ENCODE measurements around the gene SLC9A4.
"Not testable (repeated sequence)": the region's sequence is repeated elsewhere in the genome, so short reads cannot be mapped to it uniquely, and the experiment has no call there.

The SLC9A4 gene

DNA sequence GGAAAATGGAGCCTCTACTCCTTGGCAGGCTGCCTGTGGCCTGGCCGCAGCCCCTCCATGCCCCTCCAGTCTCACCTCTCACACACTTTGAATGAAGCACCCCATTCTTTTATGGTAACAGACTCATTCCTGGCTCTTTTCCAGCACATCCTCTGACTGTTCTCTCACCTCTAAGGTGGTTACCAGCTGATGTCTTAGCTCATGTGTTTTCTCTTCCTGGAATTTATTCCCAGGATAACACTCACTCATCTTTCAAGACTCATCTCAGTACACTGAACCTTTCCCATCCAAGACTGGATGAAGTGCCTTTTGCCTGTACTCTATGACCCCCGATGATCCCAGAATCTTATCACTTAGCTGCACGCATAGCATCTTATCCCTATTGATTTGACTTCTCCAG, 50.6 kb downstream of the SLC9A4 start:
- no peak for DNase-seq (ENCODE audit: extremely low spot score, insufficient read length, low read depth)

GRCh38 chr2:102527086-102527485, 54.1 kb downstream of the SLC9A4 start:
- FAIRE-seq (no peak), DNase-seq (ENCODE audit: extremely low spot score, insufficient read length, low read depth) (no peak)

More for the DNA sequence above, 50.6 kb downstream of the SLC9A4 start:
- no peak for FAIRE-seq

GRCh38 chr2:102538491-102538890, 65.5 kb downstream of the SLC9A4 start:
- no peak for DNase-seq (ENCODE audit: extremely low spot score, insufficient read length, low read depth)
- FAIRE-seq: no peak

DNA sequence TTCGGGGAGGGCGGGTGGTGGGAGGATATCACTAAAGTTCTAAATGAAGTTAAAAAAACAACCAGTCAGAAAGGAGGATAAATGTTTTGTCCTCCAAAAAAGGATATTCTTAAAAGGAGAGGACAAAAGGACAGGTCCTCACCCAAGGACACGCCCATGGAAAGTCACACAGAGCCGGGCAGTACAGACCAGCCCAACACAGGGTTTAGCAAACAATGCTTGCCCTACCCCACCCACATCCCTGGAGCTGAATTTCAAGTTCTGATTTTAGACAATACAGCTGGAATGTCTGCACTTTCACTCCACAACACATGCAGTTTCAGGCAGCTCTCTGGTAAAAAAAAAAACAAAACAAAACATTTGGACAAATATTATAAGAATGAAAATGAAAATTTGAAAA, 67.9 kb downstream of the SLC9A4 start:
- DNase-seq (ENCODE audit: extremely low spot score, insufficient read length, low read depth) (no peak), FAIRE-seq (no peak)

DNA sequence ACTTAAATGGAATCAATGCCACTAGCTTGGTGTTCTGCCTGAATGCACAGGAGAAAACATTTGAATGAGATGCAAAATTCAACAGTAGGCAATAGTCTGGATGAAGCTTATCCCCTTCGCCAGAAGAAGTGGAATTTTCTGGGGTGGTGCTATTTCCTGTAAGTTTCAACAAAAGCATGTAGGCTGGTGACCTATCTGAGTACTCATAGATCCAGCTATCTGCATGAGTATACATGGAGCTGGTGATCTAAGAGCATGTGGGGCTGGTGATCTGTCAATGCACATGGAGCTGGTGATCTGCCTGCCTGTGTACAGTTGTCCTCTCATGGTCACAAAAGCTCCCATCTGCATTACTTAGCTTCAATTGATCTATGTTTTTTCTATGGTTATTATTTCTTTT, 71.2 kb downstream of the SLC9A4 start:
- DNase-seq (ENCODE audit: extremely low spot score, insufficient read length, low read depth): no peak
- no peak for FAIRE-seq

- no peak for FAIRE-seq
- no peak for DNase-seq (ENCODE audit: extremely low spot score, insufficient read length, low read depth)
Observed at GRCh38 chr2:102547462-102547861, 74.4 kb downstream of the SLC9A4 start.

- DNase-seq (ENCODE audit: extremely low spot score, insufficient read length, low read depth) (no peak), FAIRE-seq (no peak)
Observed at GRCh38 chr2:102549027-102549426, 76.0 kb downstream of the SLC9A4 start.

GRCh38 chr2:102550151-102550550, 77.1 kb downstream of the SLC9A4 start:
- FAIRE-seq (no peak), DNase-seq (ENCODE audit: extremely low spot score, insufficient read length, low read depth) (no peak)

DNA sequence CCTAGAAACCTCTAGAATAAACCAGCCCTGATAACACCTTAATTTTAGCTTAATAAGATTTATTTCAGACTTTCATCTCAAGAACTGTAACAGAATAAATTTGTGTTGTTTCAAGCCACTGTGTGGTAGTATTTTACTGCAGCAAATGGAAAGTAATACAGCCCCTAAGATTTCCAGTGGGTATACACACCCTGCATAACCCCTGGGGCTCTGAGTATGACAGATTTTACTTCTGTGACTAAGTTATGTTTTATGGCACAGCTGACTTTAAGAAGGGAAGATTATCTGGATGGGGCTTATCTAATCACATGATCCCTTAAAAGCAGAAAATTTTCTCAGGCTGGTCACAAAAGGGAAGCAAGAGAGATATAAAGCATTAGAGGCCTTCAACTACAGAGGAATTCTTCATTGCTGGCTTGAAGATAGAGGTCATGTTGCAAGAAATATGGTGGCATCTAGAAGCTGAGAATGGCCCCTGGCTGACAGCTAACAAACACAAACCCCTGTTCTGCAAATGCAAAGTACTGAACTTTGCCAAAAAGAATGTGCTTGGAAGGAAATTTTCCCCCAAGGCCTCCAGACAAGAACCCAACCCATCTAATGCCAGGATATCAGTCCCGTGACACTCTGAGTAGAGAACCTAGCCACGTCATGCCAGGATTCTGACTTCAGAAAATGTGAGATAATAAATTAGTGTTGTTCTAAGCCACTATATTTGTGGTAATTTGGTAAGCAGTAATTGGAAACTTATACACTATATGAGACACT, 78.5 kb downstream of the SLC9A4 start:
- FAIRE-seq: no peak
- DNase-seq (ENCODE audit: extremely low spot score, insufficient read length, low read depth): no peak

- no peak for DNase-seq (ENCODE audit: extremely low spot score, insufficient read length, low read depth)
- no peak for FAIRE-seq
Observed at GRCh38 chr2:102553601-102554000, 80.6 kb downstream of the SLC9A4 start.

DNA sequence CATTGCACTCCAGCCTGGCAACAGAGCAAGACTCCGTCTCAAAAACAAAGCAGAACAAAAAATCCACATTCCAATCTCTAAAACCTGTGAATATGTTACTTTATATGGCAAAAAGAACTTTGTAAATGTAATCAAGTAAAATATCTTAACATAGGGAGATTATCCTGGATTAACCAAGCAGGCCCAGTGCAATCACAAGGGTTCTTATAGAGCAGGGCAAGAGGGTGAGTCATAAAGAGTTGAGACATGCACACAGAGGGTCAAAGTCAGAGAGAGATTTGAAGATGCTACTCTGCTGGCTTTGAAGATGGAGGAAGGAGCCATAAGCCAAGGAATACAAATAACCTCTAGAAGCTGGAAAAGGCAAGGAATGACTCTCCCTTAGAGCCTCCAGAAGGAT, 85.4 kb downstream of the SLC9A4 start:
- DNase-seq (ENCODE audit: extremely low spot score, insufficient read length, low read depth): no peak
- no peak for FAIRE-seq

- not testable (repeated sequence) for FAIRE-seq
Observed at GRCh38 chr2:102562542-102562941, 89.5 kb downstream of the SLC9A4 start.

DNA sequence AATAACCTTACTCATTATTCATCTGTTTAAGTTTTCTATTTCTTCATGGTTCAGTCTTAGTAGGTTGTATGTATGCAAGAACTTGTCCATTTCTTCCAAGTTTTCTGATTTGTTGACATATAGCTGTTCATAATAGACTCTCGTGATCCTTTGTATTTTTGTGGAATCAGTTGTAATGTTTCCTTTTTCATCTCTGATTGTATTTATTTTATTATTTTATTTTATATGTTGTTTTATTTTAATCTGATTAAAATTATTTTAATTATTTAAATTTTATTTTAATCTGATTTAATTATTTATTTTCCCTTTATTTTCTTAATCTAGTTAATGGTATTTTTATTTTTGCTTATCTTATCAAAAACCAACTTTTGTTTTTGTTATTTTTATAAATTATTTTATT, 102.9 kb downstream of the SLC9A4 start:
- DNase-seq (ENCODE audit: extremely low spot score, insufficient read length, low read depth) (no peak), FAIRE-seq (no peak)

More at GRCh38 chr2:102562542-102562941, 89.5 kb downstream of the SLC9A4 start:
- not testable (repeated sequence) for DNase-seq (ENCODE audit: extremely low spot score, insufficient read length, low read depth)

DNA sequence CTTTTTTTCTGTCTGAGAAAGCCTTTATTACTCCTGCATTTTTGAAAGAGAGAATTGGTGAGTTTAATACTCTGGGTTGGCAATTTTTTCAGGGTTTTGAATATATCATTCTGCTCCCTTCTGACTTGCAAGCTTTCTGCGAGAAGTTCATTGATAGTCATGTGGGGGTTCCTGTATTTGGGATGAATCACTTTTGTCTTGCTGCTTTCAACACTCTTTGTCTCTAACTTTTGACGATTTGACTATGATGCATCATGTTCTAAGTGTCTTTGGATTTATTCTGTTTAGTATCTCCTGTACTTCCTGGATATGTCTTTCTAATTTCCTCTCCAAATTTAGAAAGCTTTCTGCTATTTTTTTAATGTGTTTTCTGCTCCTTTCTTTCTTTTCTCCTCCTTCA, 105.3 kb downstream of the SLC9A4 start:
- FAIRE-seq (no peak), DNase-seq (ENCODE audit: extremely low spot score, insufficient read length, low read depth) (no peak)

GRCh38 chr2:102581911-102582310, 108.9 kb downstream of the SLC9A4 start:
- FAIRE-seq (no peak), DNase-seq (ENCODE audit: extremely low spot score, insufficient read length, low read depth) (no peak)

DNA sequence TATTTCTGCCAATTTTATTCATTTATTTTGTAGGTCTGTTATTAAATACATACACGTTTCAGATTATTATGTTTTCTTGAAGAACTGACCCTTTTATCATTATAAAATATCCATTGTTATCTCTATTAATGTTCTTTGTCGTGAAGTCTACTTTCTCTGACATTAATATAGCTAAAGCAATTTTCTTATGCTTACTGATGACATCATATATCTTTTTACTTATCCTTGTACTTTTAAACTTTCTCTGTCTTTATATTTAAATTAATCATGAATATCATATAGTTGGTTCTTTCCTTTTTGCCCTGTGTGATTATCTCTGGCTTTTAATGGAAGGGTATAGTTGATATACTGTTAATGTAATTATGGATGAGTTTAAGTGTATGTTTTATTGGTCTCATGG, 109.8 kb downstream of the SLC9A4 start:
- FAIRE-seq: no peak
- DNase-seq (ENCODE audit: extremely low spot score, insufficient read length, low read depth): no peak

All from GM18507 (cell line).